HCT116 (cell line): ENCODE data around the gene GPR142. TPM values are rescaled to one million over a fixed set of nuclear protein-coding genes. Genes with fewer than 3 reads are reported as not detected.

Experiments used
- ATAC-seq: fragments of 200-7000 bp; cut with Tn5 transposase; 2 replicates; pipeline ENCODE4 v1.9.1; 2020; ENCODE audit warnings: mild to moderate bottlenecking, moderate library complexity
- BruUV-seq: library from RNA; stranded (reverse); fragments of 400-500 nt; replicated peaks from 2 replicates; lab custom pipeline; 2021; lab: Mats Ljungman, UMichigan
- CTCF ChIA-PET: fragments of 300-600 bp; sonication (Branson Sonifier 250); formaldehyde crosslinking; loops from one replicate; lab custom pipeline; 2021; ENCODE audit warnings: antibody characterized with exemption; lab: Charles Lee
- POLR2A ChIA-PET: fragments of 300-600, 350-600 bp; sonication (Branson Sonifier 250); formaldehyde crosslinking; loops from one replicate; lab custom pipeline; 2021; ENCODE audit warnings: antibody characterized with exemption; lab: Charles Lee
- RAD21 ChIA-PET, 2 experiments: fragments of 300-600 bp; sonication (Branson Sonifier 250); formaldehyde crosslinking; loops; one replicate each; lab custom pipeline; 2023; ENCODE audit warnings: low total read pairs in 2 of 2; ENCODE audit not compliant: uncharacterized antibody in 2 of 2, unreplicated experiment in 2 of 2, low non-redundant PET in 1 of 2; lab: Charles Lee
- DNase-seq: peaks from one replicate; pipeline ENCODE4 v3.0.0-alpha.2; 2010; ENCODE audit warnings: low read depth, low spot score
- H2AFZ ChIP-seq: fragments of 200-600 bp; shearing (Covaris generic), sonication (generic); 2 replicates; pipeline ENCODE4 v1.6.1; 2017; ENCODE audit warnings: low read depth, mixed run types, mixed read lengths, antibody characterized with exemption, low read length; ENCODE audit not compliant: poor library complexity, severe bottlenecking
- H3K27ac ChIP-seq: 2 replicates; pipeline ENCODE4 v1.5.1; 2012; ENCODE audit warnings: low read depth, low read length
- H3K27me3 ChIP-seq: fragments of 200-600 bp; sonication (generic); 2 replicates; pipeline ENCODE4 v1.6.1; 2016; ENCODE audit warnings: mixed run types, low read length, mixed read lengths; ENCODE audit not compliant: insufficient read depth
- H3K36me3 ChIP-seq, 2 experiments: fragments of 200-500 bp in 1 of 2; fragments of 200-600 bp in 1 of 2; sonication (Bioruptor generic) in 1 of 2; sonication (generic) in 1 of 2; 2 replicates each; pipeline versions ENCODE4 v1.5.1 to v1.6.1; 2014 to 2016; ENCODE audit warnings: low read length in 2 of 2, inconsistent platforms in 1 of 2, mixed read lengths in 1 of 2, mixed run types in 1 of 2; ENCODE audit not compliant: insufficient read depth in 2 of 2, control insufficient read depth in 1 of 2
- H3K4me1 ChIP-seq, 2 experiments: fragments of 200-600 bp in 1 of 2; sonication (generic) in 1 of 2; 2 replicates each; pipeline versions ENCODE4 v1.5.1 to v1.6.1; 2012 to 2017; ENCODE audit warnings: low read length in 2 of 2, inconsistent platforms in 1 of 2, mild to moderate bottlenecking in 1 of 2, mixed read lengths in 1 of 2, mixed run types in 1 of 2, moderate library complexity in 1 of 2; ENCODE audit not compliant: insufficient read depth in 2 of 2, control insufficient read depth in 1 of 2
- H3K4me2 ChIP-seq: fragments of 200-600 bp; sonication (generic); 2 replicates; pipeline ENCODE4 v1.6.1; 2017; ENCODE audit warnings: mixed run types, low read length, mixed read lengths
- H3K4me3 ChIP-seq, 2 experiments: fragments of 200-600 bp in 1 of 2; sonication (generic) in 1 of 2; replicated peaks in 1 of 2; 2 replicates each; pipeline ENCODE4 v1.5.1; 2011 to 2016; ENCODE audit warnings: low read length in 2 of 2, control low read depth in 1 of 2, low read depth in 1 of 2, mild to moderate bottlenecking in 1 of 2, mixed read lengths in 1 of 2, mixed run types in 1 of 2
- H3K79me2 ChIP-seq: fragments of 200-600 bp; sonication (generic); 2 replicates; pipeline ENCODE4 v1.6.1; 2017; ENCODE audit warnings: mild to moderate bottlenecking, mixed run types, low read length, moderate library complexity, mixed read lengths; ENCODE audit not compliant: insufficient read depth
- H3K9ac ChIP-seq: fragments of 200-600 bp; sonication (generic); 2 replicates; pipeline ENCODE4 v1.6.1; 2016; ENCODE audit warnings: low read length, mixed read lengths
- H3K9me2 ChIP-seq: fragments of 200-600 bp; sonication (generic), shearing (Covaris generic); 2 replicates; pipeline ENCODE4 v1.6.1; 2017; ENCODE audit warnings: mixed run types, mild to moderate bottlenecking, moderate library complexity; ENCODE audit not compliant: insufficient read depth
- H3K9me3 ChIP-seq, 2 experiments: fragments of 200-500 bp in 1 of 2; fragments of 200-600 bp in 1 of 2; sonication (Bioruptor generic) in 1 of 2; sonication (generic) in 1 of 2; 2 replicates each; pipeline ENCODE4 v1.6.1; 2014 to 2017; ENCODE audit warnings: low read length in 2 of 2, mixed read lengths in 2 of 2, inconsistent platforms in 1 of 2, low read depth in 1 of 2, mild to moderate bottlenecking in 1 of 2, mixed run types in 1 of 2, moderate library complexity in 1 of 2; ENCODE audit not compliant: control insufficient read depth in 1 of 2, insufficient read depth in 1 of 2
- H4K20me1 ChIP-seq: fragments of 200-600 bp; sonication (generic), shearing (Covaris generic); 2 replicates; pipeline ENCODE4 v1.6.1; 2017; ENCODE audit warnings: mixed run types, mild to moderate bottlenecking, moderate library complexity; ENCODE audit not compliant: insufficient read depth
- EZH2 ChIP-seq: fragments of 200-600 bp; sonication (generic); IDR thresholded peaks from 2 replicates; pipeline ENCODE4 v1.6.1; 2017; ENCODE audit warnings: antibody characterized with exemption, mixed run types
- EZH2phosphoT487 ChIP-seq: fragments of 200-600 bp; IDR thresholded peaks from 2 replicates; pipeline ENCODE4 v1.6.1; 2018; ENCODE audit warnings: antibody characterized with exemption, borderline replicate concordance
- FOSL1 ChIP-seq: IDR thresholded peaks from 2 replicates; pipeline ENCODE4 v1.6.1; 2012; ENCODE audit warnings: low read depth
- JUND ChIP-seq: IDR thresholded peaks from 2 replicates; pipeline ENCODE4 v1.6.1; 2012
- RAD21 ChIP-seq: IDR thresholded peaks from 2 replicates; pipeline ENCODE4 v1.6.1; 2012; ENCODE audit warnings: low read depth, mild to moderate bottlenecking
- REST ChIP-seq: IDR thresholded peaks from 2 replicates; pipeline ENCODE4 v1.6.1; 2012; ENCODE audit warnings: low read depth
- SRF ChIP-seq: IDR thresholded peaks from 2 replicates; pipeline ENCODE4 v1.6.1; 2012; ENCODE audit warnings: low read depth
- YY1 ChIP-seq: IDR thresholded peaks from 2 replicates; pipeline ENCODE4 v1.6.1; 2011; ENCODE audit warnings: low read length, low read depth, moderate library complexity, mild to moderate bottlenecking; ENCODE audit not compliant: insufficient replicate concordance; ENCODE audit errors: extremely low read depth
- ZFX ChIP-seq: fragments of 450-650 bp; IDR thresholded peaks from 2 replicates; pipeline ENCODE4 v1.6.1; 2017
- ZNF274 ChIP-seq: fragments of 200-500 bp; sonication (Bioruptor generic); IDR thresholded peaks from 2 replicates; pipeline ENCODE4 v1.6.1; 2014; ENCODE audit warnings: mild to moderate bottlenecking, low read depth, low read length, inconsistent platforms
- intact Hi-C: fragments of 100-400 bp; cut with micrococcal nuclease; formaldehyde crosslinking; loops from 2 replicates; pipeline ENCODE4 v1.10.0; 2022
- total RNA-seq: library from RNA; stranded (reverse); gene quantifications from one replicate; pipeline ENCODE4 v1.2.1, GENCODE V29; 2021; ENCODE audit not compliant: unreplicated experiment

The GPR142 gene
- total RNA-seq, 1 experiment from 2014 or later = not detected

- RAD21 ChIA-PET = no interaction called here
- CTCF ChIA-PET = interaction anchor here (1.2 kb wide), 1 partner anchor 28 kb away, joined by 3 read pairs; no protein-coding TSS in a partner anchor
- POLR2A ChIA-PET = no interaction called here
- Histone ChIP-seq H3K4me1 (peaks cover 0 to 23% of the 10 kb centered on the region in 2 experiments; a peak in 2 of 4 replicates), H3K9me2 (no peaks in the 10 kb centered on the region), H3K27ac (no peak overlapping the region), H3K27me3 (no peaks in the 10 kb centered on the region), H3K9ac (no peak overlapping the region), H3K4me3 (no peak overlapping the region), H3K4me2 (no peak overlapping the region), H4K20me1 (no peaks in the 10 kb centered on the region), H3K79me2 (no peaks in the 10 kb centered on the region), H2AFZ (no peak overlapping the region), H3K36me3 (no peaks in the 10 kb centered on the region), H3K9me3 (no peaks in the 10 kb centered on the region)
- intact Hi-C loops = no loop called here
- no TSS peak for BruUV-seq
- no peak for TF ChIP-seq YY1
- no peak for TF ChIP-seq ZFX
- TF ChIP-seq FOSL1 = no peak
- no peak for TF ChIP-seq EZH2phosphoT487
- no peak for TF ChIP-seq JUND
- no peak for TF ChIP-seq SRF
- no peak for TF ChIP-seq RAD21
- TF ChIP-seq REST = no peak
- no peak for TF ChIP-seq ZNF274
- TF ChIP-seq EZH2 = no peak
- no peak for DNase-seq
- ATAC-seq = no peak
These were observed 42.7 kb downstream of the GPR142 start for GRCh38 chr17:74410001-74410443.
